ENCODE results near the gene AJUBA.
A peak's percentile ranks its signal among the peaks of the same experiment; 100 is the strongest.

Gene AJUBA

GRCh38 chr14:22929961-22930364, 52.4 kb downstream of the AJUBA start:
- DNase-seq, result no peak

GRCh38 chr14:22929104-22929960, 53.0 kb downstream of the AJUBA start, which contains the start of gene PRMT5:
PRMT5 (minus strand) TSS chr14:22929376; CDS start chr14:22929361, 15 bp downstream.
- peak; percentile 99 for DNase-seq

- no peak for DNase-seq
These were observed 53.9 kb downstream of the AJUBA start for GRCh38 chr14:22928237-22929103.

- DNase-seq, result no peak
These were observed 56.0 kb downstream of the AJUBA start for GRCh38 chr14:22926316-22926715.

- DNase-seq, result no peak
These were observed 56.8 kb downstream of the AJUBA start for GRCh38 chr14:22925513-22925912.

- no peak for DNase-seq
These were observed 58.6 kb downstream of the AJUBA start for GRCh38 chr14:22923746-22924145.

- DNase-seq, result no peak
These were observed 60.1 kb downstream of the AJUBA start for GRCh38 chr14:22922294-22922693.

Measured in CD4-positive, alpha-beta T cell treated with Interleukin-21 for 1 hour (primary cell).